Activated naive CD8-positive, alpha-beta T cell treated with anti-CD3 and anti-CD28 coated beads for 36 hours (primary cell): ENCODE data around the gene PRR18. TPM values are rescaled to one million over a fixed set of nuclear protein-coding genes. Genes with fewer than 3 reads are reported as not detected.

Source experiments
- DNase-seq: peaks from one replicate; pipeline ENCODE4 v3.0.0; 2021
- H3K27ac Mint-ChIP-seq: one replicate; pipeline ENCODE4 v1.8.0; 2022; ENCODE audit warnings: mild to moderate bottlenecking, moderate library complexity, mixed read lengths
- H3K27me3 Mint-ChIP-seq: one replicate; pipeline ENCODE4 v1.8.0; 2022; ENCODE audit warnings: mild to moderate bottlenecking, mixed read lengths
- H3K36me3 Mint-ChIP-seq: one replicate; pipeline ENCODE4 v1.8.0; 2021; ENCODE audit warnings: mild to moderate bottlenecking, mixed read lengths
- H3K4me1 Mint-ChIP-seq: one replicate; pipeline ENCODE4 v1.8.0; 2021; ENCODE audit warnings: mixed read lengths
- H3K4me3 Mint-ChIP-seq: one replicate; pipeline ENCODE4 v1.8.0; 2022; ENCODE audit warnings: mild to moderate bottlenecking, moderate library complexity, mixed read lengths
- H3K9me3 Mint-ChIP-seq: one replicate; pipeline ENCODE4 v1.8.0; 2022; ENCODE audit warnings: mixed read lengths
- total RNA-seq, 2 experiments: library from RNA; stranded (reverse); gene quantifications; one replicate each; pipeline ENCODE4 v1.2.3, GENCODE V29; 2021

Gene PRR18
- total RNA-seq, 2 experiments from 2014 or later, result 0.08 to 0.33 TPM

DNA sequence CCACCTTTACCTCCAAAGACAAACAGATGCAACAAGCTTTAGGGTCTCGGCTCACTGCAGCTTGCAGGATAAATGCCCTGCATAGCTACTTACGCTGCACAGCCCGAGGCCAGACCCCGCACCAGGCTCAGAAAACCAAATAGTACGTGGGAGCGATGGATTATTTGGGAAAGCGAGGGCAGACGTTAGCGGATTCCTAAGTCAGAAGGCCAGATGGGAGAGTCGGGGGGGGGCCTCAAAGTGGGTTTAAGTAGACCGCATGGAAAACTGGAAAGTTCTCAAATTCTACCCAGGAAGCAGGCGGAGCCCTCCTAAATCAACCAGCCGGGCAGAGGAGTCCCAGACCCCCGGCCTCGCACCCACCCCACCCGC, 33.8 kb upstream of the PRR18 start:
- H3K36me3 Mint-ChIP-seq, result no peaks in the 10 kb centered on the region
- peaks cover 5% of the 10 kb centered on the region for H3K27me3 Mint-ChIP-seq
- H3K4me1 Mint-ChIP-seq, result peaks cover 10% of the 10 kb centered on the region
- H3K9me3 Mint-ChIP-seq, result no peaks in the 10 kb centered on the region
- peak overlapping the region; percentile 83 for H3K4me3 Mint-ChIP-seq
- peak overlapping the region; percentile 90 for H3K27ac Mint-ChIP-seq
- DNase-seq, result no peak

GRCh38 chr6:166341464-166341863, 33.3 kb upstream of the PRR18 start:
- no peaks in the 10 kb centered on the region for H3K9me3 Mint-ChIP-seq
- H3K4me1 Mint-ChIP-seq, result peaks cover 10% of the 10 kb centered on the region
- DNase-seq, result no peak
- H3K27me3 Mint-ChIP-seq, result peaks cover 5% of the 10 kb centered on the region
- peak overlapping the region; percentile 83 for H3K4me3 Mint-ChIP-seq
- peaks cover 4% of the 10 kb centered on the region for H3K36me3 Mint-ChIP-seq
- H3K27ac Mint-ChIP-seq, result peak overlapping the region; percentile 90

- H3K27ac Mint-ChIP-seq, result no peak overlapping the region
- no peaks in the 10 kb centered on the region for H3K9me3 Mint-ChIP-seq
- H3K36me3 Mint-ChIP-seq, result peaks cover 22% of the 10 kb centered on the region
- no peaks in the 10 kb centered on the region for H3K27me3 Mint-ChIP-seq
- DNase-seq, result no peak
- no peak overlapping the region for H3K4me3 Mint-ChIP-seq
- H3K4me1 Mint-ChIP-seq, result peaks cover 28% of the 10 kb centered on the region
Measured at GRCh38 chr6:166338854-166339253, 30.7 kb upstream of the PRR18 start.

DNA sequence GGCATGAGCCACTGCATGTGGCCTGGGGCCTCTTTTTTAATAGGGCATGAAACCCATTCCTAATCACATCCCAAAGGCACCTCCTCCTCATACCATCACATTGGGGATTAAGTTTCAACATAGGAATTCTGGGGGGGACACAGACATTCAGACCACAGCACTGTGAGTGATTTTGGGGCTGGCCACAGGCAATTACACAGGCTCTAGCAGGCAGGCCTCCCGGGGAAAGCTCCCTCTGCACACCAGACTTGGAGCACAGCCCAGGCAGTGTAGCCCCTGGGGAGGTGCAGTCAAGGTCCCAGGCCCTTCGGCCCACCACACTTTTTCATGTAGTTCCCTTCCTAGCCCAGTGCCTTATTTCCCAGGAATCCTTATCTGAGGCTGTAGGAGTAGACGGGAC, 28.7 kb upstream of the PRR18 start:
- H3K27ac Mint-ChIP-seq, result no peak overlapping the region
- peaks cover 43% of the 10 kb centered on the region for H3K4me1 Mint-ChIP-seq
- no peaks in the 10 kb centered on the region for H3K9me3 Mint-ChIP-seq
- no peak overlapping the region for H3K4me3 Mint-ChIP-seq
- DNase-seq, result no peak
- H3K27me3 Mint-ChIP-seq, result no peaks in the 10 kb centered on the region
- H3K36me3 Mint-ChIP-seq, result peaks cover 36% of the 10 kb centered on the region

DNA sequence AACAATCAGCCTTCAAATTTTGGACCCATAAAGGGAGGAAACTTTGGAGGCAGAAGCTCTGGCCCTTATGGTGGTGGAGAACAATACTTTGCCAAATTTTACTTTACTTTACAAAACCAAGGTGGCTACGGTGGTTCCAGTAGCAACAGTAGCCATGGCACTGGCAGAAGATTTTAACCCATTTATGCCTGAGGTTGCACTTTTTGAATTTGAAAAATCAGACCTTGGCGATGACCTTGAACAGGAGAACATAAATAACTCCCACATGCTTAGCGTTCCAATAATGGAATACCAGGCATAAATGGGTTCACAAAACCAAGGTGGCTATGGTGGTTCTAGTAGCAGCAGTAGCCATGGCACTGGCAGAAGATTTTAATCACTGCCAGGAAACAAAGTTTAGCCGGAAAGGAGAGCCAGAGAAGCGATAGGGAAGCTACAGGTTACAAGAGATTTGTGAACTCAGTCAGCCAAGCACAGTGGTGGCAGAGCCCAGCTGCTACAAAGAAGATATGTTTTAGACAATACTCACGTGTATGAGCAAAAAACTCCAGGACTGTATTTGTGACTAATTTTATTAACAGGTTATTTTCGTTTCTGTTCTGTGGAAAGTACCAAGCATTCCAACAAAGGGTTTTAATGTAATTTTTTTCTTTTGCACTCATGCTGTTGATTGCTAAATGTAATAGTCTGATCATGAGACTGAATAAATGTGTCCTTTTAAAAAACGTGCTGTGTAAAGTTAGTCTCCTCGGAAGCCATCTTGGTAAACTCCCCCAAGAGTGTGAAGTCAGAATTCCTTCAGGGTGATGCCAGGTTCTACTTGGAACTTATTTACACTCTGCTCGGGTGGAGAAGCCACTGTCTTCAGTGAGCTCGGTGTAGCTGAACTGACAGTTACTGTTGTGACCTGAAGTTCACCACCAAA, 27.4 kb upstream of the PRR18 start:
- H3K27ac Mint-ChIP-seq, result no peak overlapping the region
- no peaks in the 10 kb centered on the region for H3K27me3 Mint-ChIP-seq
- no peak for DNase-seq
- peaks cover 36% of the 10 kb centered on the region for H3K36me3 Mint-ChIP-seq
- peaks cover 46% of the 10 kb centered on the region for H3K4me1 Mint-ChIP-seq
- no peaks in the 10 kb centered on the region for H3K9me3 Mint-ChIP-seq
- H3K4me3 Mint-ChIP-seq, result no peak overlapping the region

- DNase-seq, result no peak
- Mint-ChIP-seq H3K27me3 (no peaks in the 10 kb centered on the region), H3K4me1 (peaks cover 46% of the 10 kb centered on the region)
Measured at GRCh38 chr6:166334878-166335277, 26.7 kb upstream of the PRR18 start.

GRCh38 chr6:166333172-166333995, 25.2 kb upstream of the PRR18 start:
- Mint-ChIP-seq H3K9me3 (no peaks in the 10 kb centered on the region), H3K4me3 (peak overlapping the region; percentile 44), H3K27me3 (no peaks in the 10 kb centered on the region), H3K27ac (peak overlapping the region; percentile 79), H3K36me3 (peaks cover 38% of the 10 kb centered on the region), H3K4me1 (peaks cover 48% of the 10 kb centered on the region)
- DNase-seq, result no peak

More at GRCh38 chr6:166334878-166335277, 26.7 kb upstream of the PRR18 start:
- Mint-ChIP-seq H3K9me3 (no peaks in the 10 kb centered on the region), H3K27ac (no peak overlapping the region), H3K36me3 (peaks cover 36% of the 10 kb centered on the region), H3K4me3 (no peak overlapping the region)

DNA sequence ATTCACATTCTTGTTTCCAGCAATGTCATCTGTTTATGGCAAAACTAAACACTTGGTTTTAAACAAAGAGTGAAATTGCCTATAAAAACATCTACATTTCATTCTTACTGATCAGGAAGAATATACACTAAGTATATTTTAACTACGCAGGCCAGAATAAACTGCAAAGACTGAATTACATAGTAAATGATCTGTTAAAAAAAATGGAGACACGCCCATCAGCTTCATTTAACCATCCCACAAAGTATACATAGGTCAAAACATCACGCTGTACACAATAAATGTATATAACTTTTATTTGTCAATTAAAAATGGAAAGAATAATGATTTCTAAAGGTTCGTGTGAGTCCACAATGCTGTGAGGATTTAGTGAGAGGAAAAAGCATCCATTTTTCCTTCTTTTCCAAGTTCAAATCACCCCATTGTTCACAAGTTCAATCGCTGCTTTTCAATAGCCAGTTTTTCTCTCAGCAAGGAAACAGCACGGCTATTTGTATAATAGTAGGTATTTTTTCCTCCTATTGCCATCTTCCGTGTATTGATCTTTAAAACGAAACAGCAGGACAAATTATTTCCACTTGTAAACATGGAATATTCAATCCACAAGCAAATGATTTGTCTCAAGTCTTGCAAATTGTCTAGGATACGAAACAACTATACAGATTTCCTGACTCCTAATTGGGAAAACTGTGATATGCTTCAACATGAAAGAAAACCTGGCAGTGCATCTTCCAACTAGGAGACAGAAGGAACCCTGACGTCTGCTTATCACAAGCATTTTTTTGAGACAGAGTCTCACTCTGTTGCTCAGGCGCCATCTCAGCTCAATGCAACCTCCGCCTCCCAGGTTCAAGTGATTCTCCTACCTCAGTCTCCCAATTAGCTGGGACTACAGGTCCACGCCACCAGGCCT, 23.6 kb upstream of the PRR18 start:
- no peak for DNase-seq
- Mint-ChIP-seq H3K36me3 (peaks cover 38% of the 10 kb centered on the region), H3K9me3 (no peaks in the 10 kb centered on the region), H3K27ac (no peak overlapping the region), H3K27me3 (no peaks in the 10 kb centered on the region), H3K4me1 (peaks cover 44% of the 10 kb centered on the region), H3K4me3 (no peak overlapping the region)

- Mint-ChIP-seq H3K36me3 (peaks cover 34% of the 10 kb centered on the region), H3K4me3 (no peak overlapping the region), H3K27ac (no peak overlapping the region), H3K9me3 (no peaks in the 10 kb centered on the region), H3K27me3 (no peaks in the 10 kb centered on the region), H3K4me1 (peaks cover 43% of the 10 kb centered on the region)
- no peak for DNase-seq
Measured at GRCh38 chr6:166330612-166331011, 22.4 kb upstream of the PRR18 start.

DNA sequence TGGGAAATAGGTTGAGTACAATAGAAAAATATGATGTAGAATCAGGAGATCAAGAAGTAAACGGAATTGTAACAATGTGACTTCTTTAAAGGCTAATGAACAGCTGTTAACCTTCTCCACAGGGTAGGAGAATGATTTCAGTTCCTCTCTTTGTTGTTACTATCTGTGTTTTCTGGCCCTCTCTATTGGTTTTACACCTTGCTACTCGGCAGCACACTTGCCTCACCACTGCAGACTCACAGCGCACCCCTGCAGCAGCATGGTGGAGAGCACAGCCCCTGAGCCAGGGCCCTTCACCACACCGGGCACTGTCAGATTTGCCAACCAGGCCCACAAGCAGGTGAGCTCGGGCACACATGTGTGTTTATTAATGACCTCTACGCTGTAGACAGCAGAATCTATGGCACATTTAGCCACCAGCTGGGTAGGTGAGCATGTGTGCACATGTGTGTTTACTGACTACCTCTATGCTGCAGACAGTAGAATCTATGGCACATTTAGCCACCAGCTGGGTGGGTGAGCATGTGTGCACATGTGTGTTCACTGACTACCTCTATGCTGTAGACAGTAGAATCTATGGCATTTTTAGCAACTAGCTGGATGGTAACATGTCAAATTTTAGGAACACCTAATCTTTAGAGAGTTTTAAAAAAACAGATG, 17.3 kb upstream of the PRR18 start:
- Mint-ChIP-seq H3K27ac (no peak overlapping the region), H3K27me3 (no peaks in the 10 kb centered on the region), H3K4me1 (peaks cover 5% of the 10 kb centered on the region), H3K4me3 (no peak overlapping the region), H3K36me3 (peaks cover 8% of the 10 kb centered on the region), H3K9me3 (no peaks in the 10 kb centered on the region)
- no peak for DNase-seq

- no peak overlapping the region for H3K4me3 Mint-ChIP-seq
- no peak overlapping the region for H3K27ac Mint-ChIP-seq
- H3K27me3 Mint-ChIP-seq, result no peaks in the 10 kb centered on the region
- H3K9me3 Mint-ChIP-seq, result no peaks in the 10 kb centered on the region
- DNase-seq, result no peak
- H3K4me1 Mint-ChIP-seq, result peaks cover 3% of the 10 kb centered on the region
- H3K36me3 Mint-ChIP-seq, result peaks cover 5% of the 10 kb centered on the region
Measured at GRCh38 chr6:166323395-166323794, 15.2 kb upstream of the PRR18 start.

GRCh38 chr6:166318649-166319600, 10.7 kb upstream of the PRR18 start:
- H3K4me1 Mint-ChIP-seq, result no peaks in the 10 kb centered on the region
- peaks cover 5% of the 10 kb centered on the region for H3K36me3 Mint-ChIP-seq
- no peak overlapping the region for H3K4me3 Mint-ChIP-seq
- H3K27ac Mint-ChIP-seq, result no peak overlapping the region
- H3K9me3 Mint-ChIP-seq, result no peaks in the 10 kb centered on the region
- H3K27me3 Mint-ChIP-seq, result no peaks in the 10 kb centered on the region
- no peak for DNase-seq

DNA sequence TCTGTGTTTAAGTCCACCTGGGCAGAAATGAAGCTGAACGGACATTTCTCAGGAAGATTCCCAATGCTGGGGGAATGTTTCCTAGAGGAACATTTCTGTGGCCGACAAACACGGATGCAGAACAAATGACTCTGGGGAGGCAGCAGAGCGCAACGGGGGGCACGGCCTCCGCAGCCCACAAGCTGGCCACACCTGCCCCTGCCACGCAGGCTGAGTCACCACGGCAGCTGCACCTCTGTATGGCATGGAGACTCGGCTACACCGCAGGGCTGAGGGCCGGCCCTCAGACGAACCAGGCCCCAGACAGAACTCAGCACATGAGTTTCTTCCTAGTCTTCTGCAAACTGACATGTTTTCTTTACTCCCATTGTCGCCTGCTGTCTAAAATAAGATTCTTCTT, 10.0 kb upstream of the PRR18 start:
- no peak for DNase-seq
- no peaks in the 10 kb centered on the region for H3K4me1 Mint-ChIP-seq

More for the DNA sequence above, 10.0 kb upstream of the PRR18 start:
- H3K36me3 Mint-ChIP-seq, result peaks cover 2% of the 10 kb centered on the region
- H3K9me3 Mint-ChIP-seq, result no peaks in the 10 kb centered on the region
- H3K4me3 Mint-ChIP-seq, result no peak overlapping the region
- H3K27ac Mint-ChIP-seq, result no peak overlapping the region
- no peaks in the 10 kb centered on the region for H3K27me3 Mint-ChIP-seq
